ENCODE measurements around the gene TPST1.
"Not testable (repeated sequence)": the region's sequence is repeated elsewhere in the genome, so short reads cannot be mapped to it uniquely, and the experiment has no call there.

GRCh38 chr7:66175006-66175405 lies 30.1 kb upstream of the TPST1 start:
- TF ChIP-seq CTCF (conservative IDR thresholded peaks at IDR 0.05); EZH2 (IDR thresholded peaks at IDR 0.05; ENCODE audit: low read depth): not testable (repeated sequence)

Data from PC-9 (cell line).